HuH-7.5 (cell line): ENCODE measurements around the gene SLC9A3.
A peak's percentile ranks its signal among the peaks of the same experiment; 100 is the strongest.
"Not testable (repeated sequence)": the region's sequence is repeated elsewhere in the genome, so short reads cannot be mapped to it uniquely, and the experiment has no call there.

Source experiments
- DNase-seq: peaks from one replicate; pipeline ENCODE4 v3.0.0; 2011; ENCODE audit warnings: low spot score

SLC9A3 gene

DNA sequence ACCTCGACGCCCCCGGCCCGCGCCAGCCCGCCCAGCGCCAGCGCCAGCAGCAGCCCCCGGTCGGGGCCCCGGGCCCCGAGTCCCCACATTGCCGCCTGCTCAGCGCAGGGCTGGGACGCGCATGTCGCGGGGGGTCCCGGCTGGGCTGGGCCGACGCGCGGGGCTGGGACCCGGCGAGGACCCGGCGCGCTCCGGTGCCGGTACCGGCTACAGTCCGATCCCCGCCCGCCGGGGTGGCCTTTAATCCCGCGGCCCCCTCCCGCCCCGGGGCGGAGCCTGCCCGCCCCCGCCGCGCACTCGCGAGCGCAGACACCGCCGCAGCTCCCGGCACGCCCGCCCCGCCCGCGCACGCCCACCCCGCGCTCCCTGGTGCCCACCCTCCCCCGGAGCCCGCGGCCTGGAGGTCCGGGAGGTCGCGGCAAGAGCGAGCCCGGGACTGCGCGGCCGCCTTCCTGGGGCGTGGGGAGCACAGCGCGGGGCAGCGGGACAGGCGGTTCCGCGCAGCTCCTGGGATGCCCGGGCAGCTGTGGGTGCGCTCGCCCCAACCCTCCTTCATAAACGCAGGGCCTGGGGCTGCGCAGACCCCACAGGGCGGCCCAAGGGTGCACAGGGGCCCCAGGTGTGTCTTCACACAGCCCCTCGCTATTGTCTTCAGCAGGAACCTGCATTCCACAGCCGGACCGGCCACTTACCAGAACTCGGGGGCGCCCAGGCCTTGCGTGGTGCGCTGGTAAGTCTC lies at the start of gene SLC9A3:
TSS of gene SLC9A3 (minus strand) at position 216 of the 739 bp plus-strand sequence.
- DNase-seq: no peak

DNA sequence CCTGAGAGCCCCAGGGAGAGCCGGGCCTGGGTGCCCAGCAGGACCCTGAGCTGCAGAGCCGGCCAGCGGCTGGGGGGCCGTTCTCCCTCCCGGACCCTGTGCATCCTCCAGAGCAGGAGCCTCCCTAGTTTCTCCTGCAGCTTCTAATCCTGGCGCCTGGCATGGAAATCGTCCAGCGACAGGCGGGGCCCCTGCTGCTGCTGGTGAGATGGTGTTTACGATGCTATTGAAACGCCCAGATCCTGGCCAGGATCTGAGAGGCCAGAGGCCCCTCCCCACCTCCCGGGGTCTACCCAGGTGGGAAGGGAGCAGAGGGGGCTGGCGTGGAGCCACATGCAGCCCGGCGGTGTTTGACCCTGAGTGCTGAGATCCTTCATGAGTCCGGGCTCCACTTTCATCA lies 49.7 kb upstream of the SLC9A3 start:
- DNase-seq: no peak

DNA sequence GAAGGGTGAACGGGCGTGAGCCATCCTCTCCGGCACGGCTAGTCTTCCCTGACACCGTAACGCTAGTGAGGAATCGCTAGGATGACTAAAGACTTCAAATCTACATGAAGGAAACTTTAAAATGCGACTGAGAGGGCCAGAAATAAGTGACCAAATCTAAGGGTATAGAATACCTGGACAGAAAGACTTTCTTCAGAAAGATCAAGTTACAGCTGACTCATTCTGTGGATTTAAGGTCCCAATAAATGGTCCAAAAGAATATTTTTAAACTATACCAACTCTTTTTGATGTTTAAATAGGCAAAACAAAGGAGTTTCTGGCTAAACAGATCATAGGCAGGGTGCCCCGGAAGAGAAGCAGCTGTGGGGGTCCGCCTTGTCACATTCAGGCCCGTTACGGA lies 49.0 kb upstream of the SLC9A3 start:
- DNase-seq: no peak

DNA sequence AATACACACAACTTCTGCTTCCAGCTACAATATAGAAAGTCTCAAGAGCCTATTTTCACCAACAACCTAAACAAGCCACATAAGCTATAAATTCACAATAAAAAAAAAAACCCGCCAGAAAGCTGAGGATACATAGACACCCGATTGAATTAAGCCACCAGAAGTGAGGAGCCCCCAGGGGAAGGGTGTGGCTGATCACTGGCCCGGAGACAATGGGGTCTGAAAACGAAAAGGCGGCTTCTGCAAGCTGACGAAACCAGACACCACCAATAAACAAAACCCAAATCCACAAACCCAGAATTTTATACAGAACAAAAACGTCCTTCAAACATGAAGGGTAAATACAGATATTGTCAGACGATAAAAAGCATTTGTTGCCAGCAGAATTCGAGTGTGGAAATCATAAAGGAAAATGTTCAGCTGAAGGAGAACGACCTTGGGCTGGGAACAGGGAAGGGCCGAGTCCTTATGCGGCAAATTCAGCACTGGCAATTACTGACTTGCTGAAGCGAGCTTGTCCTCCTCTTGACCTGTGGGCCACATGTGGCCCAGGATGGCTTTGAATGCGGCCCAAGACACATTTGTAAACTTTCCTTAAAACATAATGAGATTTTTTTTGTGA lies 48.3 kb upstream of the SLC9A3 start:
- DNase-seq: no peak

DNA sequence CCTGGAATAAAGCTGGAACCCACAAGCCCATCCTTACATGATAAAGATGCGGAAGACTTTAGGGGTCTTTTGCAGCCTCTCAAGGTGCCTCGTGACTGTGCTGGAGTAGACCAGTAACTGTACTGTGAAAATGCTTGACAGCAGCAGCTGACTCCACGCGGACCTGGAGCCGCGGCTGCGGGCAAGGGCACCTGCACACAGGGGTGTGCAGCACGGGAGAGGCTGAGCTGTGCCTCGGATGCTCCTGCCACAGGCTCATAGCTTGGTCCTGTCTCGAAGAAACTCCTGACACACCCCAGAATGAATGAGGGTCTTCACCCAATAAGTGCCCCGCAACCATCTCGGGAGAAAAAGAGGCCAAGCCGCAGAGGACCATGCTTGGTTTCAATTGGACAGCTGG lies 47.5 kb upstream of the SLC9A3 start:
- DNase-seq: no peak

DNA sequence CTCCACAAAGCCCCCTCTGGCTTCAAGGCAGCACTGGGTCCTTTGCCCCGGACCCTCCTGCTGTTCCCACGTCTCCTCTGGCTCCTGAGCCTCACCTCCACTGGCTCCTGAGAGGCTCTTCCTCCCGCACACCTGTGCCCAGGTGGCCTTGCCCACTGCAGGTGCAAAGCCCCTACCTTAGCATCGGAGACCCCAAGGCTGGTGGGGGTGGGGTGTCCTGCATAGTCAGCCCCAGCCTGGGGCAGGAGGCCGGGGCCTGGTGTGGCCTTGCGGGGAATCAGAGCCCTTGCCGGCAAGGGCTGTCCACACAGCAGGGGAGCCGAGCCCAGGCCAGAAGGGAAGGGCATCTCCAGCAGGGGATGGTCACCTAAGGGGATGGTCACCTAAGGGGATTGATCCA lies 46.6 kb upstream of the SLC9A3 start:
- no peak for DNase-seq

DNA sequence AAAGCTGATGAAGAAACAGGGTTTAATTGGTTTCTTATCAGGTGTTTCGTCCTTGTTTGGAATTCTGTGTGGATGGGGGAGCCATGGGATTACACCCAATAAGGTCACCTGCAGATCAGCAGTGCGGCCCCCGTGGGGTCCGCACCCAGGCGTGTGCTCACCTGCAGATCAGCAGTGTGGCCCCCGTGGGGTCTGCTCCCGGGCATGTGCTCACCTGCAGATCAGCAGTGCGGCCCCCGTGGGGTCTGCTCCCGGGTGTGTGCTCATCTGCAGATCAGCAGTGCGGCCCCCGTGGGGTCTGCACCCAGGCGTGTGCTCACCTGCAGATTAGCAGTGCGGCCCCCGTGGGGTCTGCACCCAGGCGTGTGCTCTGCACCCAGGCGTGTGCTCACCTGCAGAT lies 46.2 kb upstream of the SLC9A3 start:
- DNase-seq: no peak

DNA sequence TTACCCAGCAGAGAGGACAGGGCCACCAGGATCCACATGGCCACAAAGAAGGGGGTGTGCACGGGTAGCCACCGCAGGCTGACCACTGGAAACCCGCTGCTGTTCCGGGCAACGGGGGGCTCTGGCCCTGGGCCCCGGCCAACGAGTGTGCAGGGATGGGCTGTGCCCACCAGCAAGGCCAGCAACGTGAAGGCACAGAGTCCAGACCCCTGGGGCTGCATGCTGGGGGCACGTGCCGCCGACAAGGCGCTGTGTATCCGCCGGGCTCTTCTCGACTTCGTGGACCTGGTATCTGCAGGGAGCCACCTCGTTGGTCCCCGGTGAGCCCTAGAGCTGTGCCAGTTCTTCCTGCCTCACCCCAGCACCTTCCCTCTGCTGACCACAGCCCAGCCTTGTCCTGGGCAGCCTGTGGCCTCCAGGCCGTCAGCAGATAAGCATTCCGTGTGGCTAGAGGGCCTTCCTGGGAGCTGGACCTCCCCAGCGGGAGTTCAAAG lies 45.7 kb upstream of the SLC9A3 start:
- no peak for DNase-seq

DNA sequence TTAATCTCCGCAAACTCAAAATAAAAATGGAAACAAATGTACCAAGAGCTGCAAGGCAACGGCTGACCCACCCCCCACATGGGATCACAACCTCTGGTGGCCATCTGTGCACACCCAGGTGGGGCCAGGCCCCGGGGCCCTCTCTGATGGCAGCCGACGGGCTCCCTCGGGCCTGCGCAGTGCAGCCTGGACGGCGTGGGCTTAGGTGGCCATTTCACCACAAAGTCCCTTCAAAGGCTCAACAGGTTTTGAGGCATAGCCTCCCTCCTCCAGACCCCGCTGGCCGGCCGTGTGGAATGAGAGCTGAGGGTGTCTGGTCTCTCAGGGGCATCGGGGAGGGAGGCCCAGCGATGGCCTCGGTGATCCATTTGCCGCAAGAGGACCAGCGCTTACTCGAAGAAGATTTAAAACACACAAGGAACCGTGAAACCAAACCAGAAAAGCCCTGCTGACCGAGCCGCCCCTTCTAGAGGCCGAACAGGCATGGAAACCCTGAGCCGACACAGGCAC lies 45.2 kb upstream of the SLC9A3 start:
- no peak for DNase-seq

DNA sequence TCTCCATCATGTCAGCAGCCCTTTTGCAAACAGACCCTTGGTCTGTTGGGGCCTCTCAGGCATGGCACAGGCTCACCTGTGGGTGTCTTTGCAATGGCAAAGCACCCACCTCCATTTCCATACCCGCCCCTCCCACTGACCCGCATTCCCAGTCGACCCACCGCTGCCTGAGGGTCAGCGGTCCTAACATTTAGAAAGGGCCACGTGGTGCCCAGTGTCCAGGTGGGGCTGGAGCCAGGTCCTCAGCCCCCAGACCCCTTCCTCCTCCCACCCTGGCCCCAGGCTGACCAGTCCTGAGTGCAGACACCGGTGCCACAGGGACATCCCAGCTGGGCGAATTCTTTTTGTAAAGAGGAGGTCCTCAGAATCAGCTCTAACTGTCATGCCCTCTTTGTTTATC lies 44.6 kb upstream of the SLC9A3 start:
- no peak for DNase-seq

DNA sequence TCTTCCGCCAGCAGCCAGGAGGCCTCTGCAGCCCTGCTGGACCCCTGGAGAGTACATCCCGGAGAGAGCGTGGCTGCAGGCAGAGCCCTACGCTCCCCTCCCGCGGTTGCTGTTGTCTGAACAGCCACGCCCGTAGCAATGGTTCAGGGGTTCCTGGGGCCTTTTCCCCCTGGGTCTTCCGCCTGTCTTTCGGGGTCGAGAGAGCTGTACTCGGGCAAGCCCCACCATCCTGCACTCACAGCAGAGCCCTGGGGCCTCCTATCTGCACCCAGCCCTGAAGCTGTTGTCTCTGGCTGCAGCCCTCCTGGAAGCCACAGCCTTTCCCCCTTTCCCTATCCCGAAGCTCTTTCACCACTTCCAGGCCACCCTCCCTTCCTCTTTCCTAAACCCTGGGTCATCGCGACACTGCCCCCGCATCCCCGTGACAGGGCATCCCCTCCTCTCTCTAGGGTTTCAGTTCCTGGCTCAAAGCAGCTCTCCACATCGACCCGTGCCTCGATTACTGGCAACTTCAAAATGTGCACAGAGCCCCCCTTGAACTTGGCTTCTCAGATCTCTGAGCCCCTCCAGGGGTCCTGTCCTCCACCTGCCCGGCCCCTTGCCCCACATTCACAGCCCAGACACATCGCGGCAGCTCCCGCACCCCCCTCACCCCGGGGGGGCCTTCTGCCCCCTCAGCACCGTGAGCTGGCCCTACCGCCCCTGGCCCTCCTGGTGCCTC lies 44.0 kb upstream of the SLC9A3 start:
- DNase-seq: no peak

DNA sequence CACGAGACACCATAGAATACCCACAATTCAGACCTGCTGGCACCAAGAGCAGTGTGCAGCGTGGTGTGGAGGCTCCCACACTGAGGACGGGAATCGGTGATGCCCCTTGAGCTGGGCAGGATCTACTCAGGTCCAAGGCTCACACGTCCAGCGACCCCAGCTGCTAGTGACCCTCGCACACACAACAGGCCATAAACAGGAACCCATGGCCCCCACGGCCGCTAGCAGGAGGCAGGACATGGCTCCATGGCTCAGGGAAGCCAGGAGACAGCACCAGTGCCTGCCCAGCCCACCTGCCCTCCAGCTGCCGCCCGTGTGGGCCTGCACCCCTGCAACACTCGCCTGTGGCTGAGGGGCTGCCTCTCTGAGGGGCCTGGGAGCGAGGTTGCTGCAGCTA lies 43.4 kb upstream of the SLC9A3 start:
- DNase-seq: no peak

DNA sequence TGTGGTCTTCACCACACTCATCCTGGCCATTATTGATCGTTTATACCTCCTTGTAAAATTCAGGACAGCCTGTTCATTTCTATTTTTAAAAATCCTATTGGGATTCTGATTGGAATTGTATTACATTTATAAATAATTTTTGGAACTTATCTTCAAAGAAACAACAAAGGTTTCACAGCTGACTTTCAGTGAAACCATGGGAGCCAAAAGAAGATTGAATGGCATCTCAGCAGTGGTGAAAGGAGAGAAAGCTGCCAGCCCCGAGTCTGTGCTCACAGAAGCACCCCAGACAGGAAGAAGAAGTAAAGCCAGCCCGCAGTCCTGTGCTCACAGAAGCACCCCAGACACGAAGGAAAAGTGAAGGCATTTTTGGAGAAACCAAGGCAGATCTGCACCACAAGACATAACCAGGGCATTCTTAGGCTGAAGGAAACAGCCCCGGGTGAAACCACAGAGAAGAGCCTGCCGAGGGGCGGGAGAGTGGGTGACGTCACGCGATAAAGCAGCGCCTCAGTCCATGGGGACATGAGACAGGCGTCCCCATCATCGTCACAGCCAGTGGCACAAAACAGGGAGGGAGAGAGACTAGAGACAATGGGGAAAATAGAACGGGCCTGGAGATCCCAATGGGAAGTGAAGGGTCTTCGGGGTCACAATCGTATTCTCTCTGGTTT lies 42.5 kb upstream of the SLC9A3 start:
- DNase-seq: no peak

DNA sequence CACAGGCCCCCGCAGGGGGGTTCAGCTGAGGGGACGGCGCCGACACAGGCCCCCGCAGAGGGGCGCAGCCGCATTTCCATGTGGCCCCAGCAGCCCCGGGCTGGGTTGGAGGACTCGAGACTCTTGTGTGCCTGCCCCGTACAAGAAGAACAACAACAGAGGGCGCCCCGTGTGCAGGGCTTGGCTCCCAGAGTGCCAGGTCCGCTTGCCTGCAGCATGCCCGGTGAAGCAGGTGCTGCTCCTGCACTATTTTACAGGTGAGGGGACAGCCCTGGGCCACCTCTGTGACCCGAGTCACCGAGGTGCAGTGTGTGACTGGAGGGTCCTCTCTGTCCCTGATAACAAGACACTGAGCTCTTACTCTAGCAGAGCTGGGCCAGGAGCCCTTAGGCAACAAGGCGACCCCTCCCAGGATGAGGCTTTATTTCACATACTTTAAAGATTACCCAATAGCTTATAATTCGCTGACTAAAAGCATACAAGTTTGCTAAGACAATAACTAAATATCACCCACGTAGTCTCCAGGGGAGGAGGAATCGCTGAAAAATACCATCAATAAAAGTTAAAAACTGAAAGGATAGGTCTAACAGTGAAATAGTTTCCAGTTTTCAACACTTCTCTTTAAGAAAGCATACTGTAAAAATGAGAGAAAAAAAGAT lies 41.7 kb upstream of the SLC9A3 start:
- DNase-seq: no peak

DNA sequence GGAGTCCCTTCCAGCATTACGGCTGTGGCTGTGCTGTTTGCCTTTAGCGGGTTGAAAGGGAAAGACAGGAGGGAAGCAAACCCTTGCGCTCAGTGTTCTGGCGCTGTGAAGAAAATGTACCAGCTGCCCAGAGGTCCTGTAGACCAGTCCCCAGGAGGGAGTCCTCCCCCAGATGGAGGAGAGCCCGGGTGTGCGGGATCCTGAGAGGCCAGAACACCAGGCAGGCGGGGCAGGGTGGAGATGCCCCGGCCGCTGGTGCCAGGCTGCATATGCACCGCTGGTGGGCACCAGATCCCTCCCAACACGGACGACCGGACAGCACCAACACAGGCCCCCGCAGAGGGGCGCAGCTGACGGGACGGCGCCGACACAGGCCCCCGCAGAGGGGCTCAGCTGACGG lies 37.2 kb upstream of the SLC9A3 start:
- no peak for DNase-seq

DNA sequence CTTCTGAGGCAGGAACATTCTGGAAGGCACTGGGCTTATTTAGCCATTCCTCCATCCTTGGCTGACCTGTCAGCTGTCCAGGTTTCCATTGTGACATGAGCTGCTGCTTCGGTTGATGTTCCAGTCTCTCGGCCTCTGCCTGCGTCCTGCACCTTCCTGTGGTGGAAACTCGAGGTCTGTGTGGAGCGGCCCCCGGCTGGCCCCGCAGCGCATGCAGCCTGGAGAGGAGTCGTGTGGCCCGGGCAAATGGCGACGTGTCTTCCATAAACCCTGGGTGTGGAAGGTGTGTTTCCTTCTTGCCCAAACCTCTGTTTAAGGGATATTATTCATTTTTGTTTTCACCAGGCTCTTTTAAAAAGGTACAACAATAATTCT lies 36.5 kb upstream of the SLC9A3 start:
- DNase-seq: no peak

DNA sequence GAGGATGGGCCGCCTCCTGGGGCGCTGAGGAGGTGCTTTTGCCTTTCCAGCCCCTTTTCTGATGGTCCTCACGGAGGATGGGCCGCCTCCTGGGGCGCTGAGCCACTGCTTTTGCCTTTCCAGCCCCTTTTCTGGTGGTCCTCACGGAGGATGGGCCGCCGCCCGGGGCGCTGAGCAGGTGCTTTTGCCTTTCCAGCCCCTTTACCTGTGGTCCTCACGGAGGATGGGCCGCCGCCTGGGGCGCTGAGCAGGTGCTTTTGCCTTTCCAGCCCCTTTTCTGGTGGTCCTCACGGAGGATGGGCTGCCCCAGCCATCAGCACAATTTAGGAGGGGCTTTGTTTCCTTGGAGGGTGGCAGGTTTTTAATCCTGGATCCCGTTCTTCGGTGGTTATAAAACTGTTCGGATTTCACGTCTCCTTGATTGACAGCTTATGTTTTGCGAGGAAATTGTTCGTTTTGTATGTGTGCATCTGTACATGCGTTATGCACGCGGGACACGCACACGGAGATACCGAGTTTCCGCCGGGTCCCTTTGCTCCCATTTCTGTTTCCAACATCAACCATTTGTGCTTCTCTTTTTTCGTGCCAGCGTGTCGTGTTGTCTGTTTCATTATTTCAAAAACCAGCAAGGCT lies 34.7 kb upstream of the SLC9A3 start:
- DNase-seq: no peak

DNA sequence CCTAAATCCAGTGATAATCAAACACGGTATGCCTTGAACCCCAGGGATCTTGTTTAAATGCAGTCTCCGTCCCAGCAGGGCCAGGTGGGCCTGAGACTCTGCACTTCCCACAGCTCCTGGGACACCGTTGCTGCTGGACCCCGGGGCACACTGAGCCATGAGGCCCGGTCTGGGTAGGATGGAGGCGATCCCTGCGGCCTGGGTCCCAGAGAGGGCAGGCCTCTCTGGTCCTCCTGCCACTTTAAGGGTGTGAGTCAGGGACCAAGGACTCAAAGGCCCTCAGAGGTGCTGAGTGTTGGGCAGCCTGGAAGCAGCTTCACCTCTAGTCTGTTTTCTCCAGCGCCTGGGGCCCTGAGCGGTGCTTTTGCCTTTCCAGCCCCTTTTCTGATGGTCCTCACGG lies 34.1 kb upstream of the SLC9A3 start:
- DNase-seq: no peak

DNA sequence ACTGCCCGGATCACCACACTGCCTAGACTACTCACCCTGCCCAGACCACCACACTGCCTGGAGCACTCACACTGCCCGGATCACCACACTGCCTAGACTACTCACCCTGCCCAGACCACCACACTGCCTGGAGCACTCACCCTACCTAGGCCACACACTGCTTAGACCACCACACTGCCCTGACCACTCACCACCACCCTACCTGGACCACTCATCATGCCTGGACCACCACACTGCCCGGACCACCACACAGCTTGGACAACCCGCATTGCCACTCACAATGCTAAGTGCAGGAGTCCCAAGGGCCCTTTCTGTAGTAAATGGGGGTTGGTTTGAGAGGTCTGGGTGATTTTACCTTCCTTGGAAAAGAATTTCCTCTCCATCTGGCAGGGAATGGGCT lies 33.7 kb upstream of the SLC9A3 start:
- not testable (repeated sequence) for DNase-seq

DNA sequence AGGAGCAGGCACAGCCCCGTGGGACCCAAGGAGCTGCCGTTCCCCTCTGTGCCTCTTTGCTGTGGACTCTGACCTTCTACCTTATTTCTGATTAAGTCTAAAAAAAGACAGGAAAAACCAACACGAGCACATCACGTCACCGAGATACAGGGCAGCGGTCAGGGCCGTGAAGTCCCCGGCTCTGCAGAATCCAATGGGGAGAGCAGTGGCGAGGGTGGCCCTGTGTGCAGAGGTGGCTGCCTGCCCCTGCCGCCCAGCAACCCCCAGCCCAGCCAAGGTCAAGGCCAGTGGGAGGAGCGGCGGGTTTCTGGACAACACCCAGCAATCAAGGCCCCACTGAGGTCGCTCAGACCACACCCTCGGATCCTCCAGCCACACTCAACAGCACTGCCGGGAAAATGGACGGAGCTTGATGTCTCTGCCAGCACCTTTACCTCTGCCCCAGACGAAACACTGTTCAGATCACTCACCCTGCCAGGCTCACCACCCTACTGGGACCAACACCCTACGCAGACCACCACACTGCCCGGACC lies 32.7 kb upstream of the SLC9A3 start:
- DNase-seq: peak; percentile 56

DNA sequence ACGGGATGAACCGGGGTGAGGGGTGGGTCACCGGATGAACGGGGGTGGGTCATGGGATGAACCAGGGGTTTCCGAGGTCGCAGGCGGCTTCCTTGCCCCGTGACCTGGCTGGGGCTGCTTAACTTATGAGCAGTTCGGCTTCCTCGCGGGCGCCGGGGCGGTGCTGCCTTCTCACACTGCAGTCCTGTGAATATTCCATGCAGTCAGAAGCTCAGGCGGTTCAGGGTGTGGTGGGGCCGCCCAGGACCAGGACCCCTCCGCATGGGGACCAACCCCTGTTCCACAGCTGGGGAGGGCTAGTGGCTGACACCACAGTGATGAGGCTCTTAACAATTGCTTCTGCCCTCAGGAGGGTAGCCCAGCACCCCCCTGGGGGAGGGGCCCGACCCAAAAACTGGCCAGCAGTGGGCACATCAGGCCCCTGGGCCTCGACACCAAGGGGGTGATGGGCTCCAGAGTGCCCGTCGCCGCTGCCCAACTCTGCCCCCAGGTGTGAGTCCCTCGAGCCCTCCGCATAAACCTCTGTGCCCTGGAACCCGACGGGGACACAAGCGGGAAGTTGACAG lies 30.9 kb upstream of the SLC9A3 start:
- DNase-seq: no peak
